A549 treated with AZD2906 at 1 μM for 4 hours (cell line): Measurements from ENCODE around the gene GRK5. TPM values are rescaled to one million over a fixed set of nuclear protein-coding genes. Genes with fewer than 3 reads are reported as not detected.

Experiments
- total RNA-seq: library from RNA; stranded (reverse); fragments of 200-300 nt; extraction: Qiagen RNA extraction; gene quantifications from 5 replicates; pipeline ENCODE4 v1.2.3, GENCODE V29; 2022

The GRK5 gene
- total RNA-seq: 8.5 to 11.0 TPM (median 10.1 TPM) in 5 replicates

GRCh38 chr10:119207366-119207666 is at the start of gene GRK5:
Gene GRK5, plus strand, starts transcription at chr10:119207571. Its CDS starts 347 bp downstream, at chr10:119207918.

GRCh38 chr10:119165171-119166117 is 41.9 kb upstream of the GRK5 start, which contains the start of gene SFXN4:
Gene SFXN4, minus strand, starts transcription at chr10:119165714. Its CDS starts 67 bp downstream, at chr10:119165647.

GRCh38 chr10:119178372-119179119 is 28.8 kb upstream of the GRK5 start, which contains the start of gene PRDX3:
Gene PRDX3, minus strand, starts transcription at chr10:119178812. Its CDS starts 22 bp downstream, at chr10:119178790.

Other genes starting within 250 kb of the GRK5 start
- 2.0 to 3.4 TPM (median 2.9 TPM) in 5 replicates for gene NANOS1, start 177.9 kb upstream of the GRK5 start, total RNA-seq
- gene EIF3A, start 126.8 kb upstream of the GRK5 start, total RNA-seq: 113 to 166 TPM (median 126 TPM) in 5 replicates
- gene DENND10, start 103.5 kb upstream of the GRK5 start, total RNA-seq: 48.3 to 65.0 TPM (median 53.1 TPM) in 5 replicates
- 39.8 to 50.3 TPM (median 44.5 TPM) in 5 replicates for gene SFXN4, start 41.9 kb upstream of the GRK5 start, total RNA-seq
- 289 to 325 TPM (median 310 TPM) in 5 replicates for gene PRDX3, start 28.8 kb upstream of the GRK5 start, total RNA-seq